SK-N-SH treated with all-trans-retinoic acid at 6 μM for 48 hours (cell line): ENCODE data around the gene NEDD1.

Experiments used
- ARNTL ChIP-seq: fragments of 450-650 bp; formaldehyde crosslinking; IDR thresholded peaks from 2 replicates; pipeline ENCODE4 v1.5.0; 2020; ENCODE audit warnings: low read depth, mild to moderate bottlenecking, moderate library complexity, borderline replicate concordance
- ZNF70 ChIP-seq: fragments of 450-650 bp; formaldehyde crosslinking; IDR thresholded peaks from 2 replicates; pipeline ENCODE4 v1.5.0; 2020; ENCODE audit warnings: mild to moderate bottlenecking, moderate library complexity

- TF ChIP-seq ZNF70 (CRISPR knock-in tag) (no peak), ARNTL (CRISPR knock-in tag) (no peak)
These were observed 36.1 kb upstream of the NEDD1 start for GRCh38 chr12:96870946-96871345.
